Mesothelial cell of epicardium (in vitro differentiated cells): ENCODE results near the gene STN1. TPM values are rescaled to one million over a fixed set of nuclear protein-coding genes. Genes with fewer than 3 reads are reported as not detected.

Experiments used
- DNase-seq, 2 experiments: peaks; one replicate each; pipeline ENCODE4 v3.0.0; 2021; ENCODE audit warnings: low spot score in 2 of 2; ENCODE audit not compliant: unreplicated experiment in 2 of 2
- H3K27ac Mint-ChIP-seq: 2 replicates; pipeline ENCODE4 v1.8.0; 2021; ENCODE audit warnings: mixed read lengths
- H3K27me3 Mint-ChIP-seq: 2 replicates; pipeline ENCODE4 v1.8.0; 2021; ENCODE audit warnings: low read depth, mixed read lengths
- H3K36me3 Mint-ChIP-seq: 2 replicates; pipeline ENCODE4 v1.8.0; 2021; ENCODE audit warnings: mixed read lengths
- H3K4me1 Mint-ChIP-seq: 2 replicates; pipeline ENCODE4 v1.8.0; 2021; ENCODE audit warnings: mixed read lengths
- H3K4me3 Mint-ChIP-seq: 2 replicates; pipeline ENCODE4 v1.8.0; 2021; ENCODE audit warnings: mild to moderate bottlenecking, moderate library complexity, mixed read lengths
- H3K9me3 Mint-ChIP-seq: 2 replicates; pipeline ENCODE4 v1.8.0; 2021; ENCODE audit warnings: mixed read lengths
- total RNA-seq: library from RNA; stranded (reverse); gene quantifications from 3 replicates; pipeline ENCODE4 v1.2.1, GENCODE V29; 2021
- TF ChIP-seq, protein P1 (sequence below): fragments of 200-600 bp; sonication (generic); IDR thresholded peaks from one replicate; pipeline ENCODE4 v1.5.0; 2021; ENCODE audit warnings: antibody characterized with exemption; ENCODE audit not compliant: unreplicated experiment

The STN1 gene
- total RNA-seq, 1 donor from 2014 or later: 14.2 TPM

DNA sequence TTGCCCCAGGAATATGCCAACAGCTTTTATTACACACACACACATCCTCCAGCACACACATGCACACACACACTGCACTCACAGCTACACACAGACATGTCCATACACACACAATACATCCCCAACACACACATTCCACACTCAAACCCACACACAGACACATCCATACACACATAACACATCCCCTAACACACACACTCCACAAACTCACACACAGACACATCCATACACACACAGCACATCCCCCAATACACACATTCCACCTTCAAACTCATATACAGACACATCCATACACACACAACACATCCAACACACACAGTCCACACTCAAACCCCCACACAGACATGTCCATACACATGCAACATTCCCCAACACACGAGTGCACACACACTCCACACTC lies 81.7 kb downstream of the STN1 start:
- H3K36me3 Mint-ChIP-seq: no peaks in the 10 kb centered on the region
- peaks cover 44% of the 10 kb centered on the region for H3K4me1 Mint-ChIP-seq
- no peak for DNase-seq
- H3K27me3 Mint-ChIP-seq: no peaks in the 10 kb centered on the region
- no peak overlapping the region for H3K27ac Mint-ChIP-seq
- no peak overlapping the region for H3K4me3 Mint-ChIP-seq
- TF ChIP-seq, protein P1, sequence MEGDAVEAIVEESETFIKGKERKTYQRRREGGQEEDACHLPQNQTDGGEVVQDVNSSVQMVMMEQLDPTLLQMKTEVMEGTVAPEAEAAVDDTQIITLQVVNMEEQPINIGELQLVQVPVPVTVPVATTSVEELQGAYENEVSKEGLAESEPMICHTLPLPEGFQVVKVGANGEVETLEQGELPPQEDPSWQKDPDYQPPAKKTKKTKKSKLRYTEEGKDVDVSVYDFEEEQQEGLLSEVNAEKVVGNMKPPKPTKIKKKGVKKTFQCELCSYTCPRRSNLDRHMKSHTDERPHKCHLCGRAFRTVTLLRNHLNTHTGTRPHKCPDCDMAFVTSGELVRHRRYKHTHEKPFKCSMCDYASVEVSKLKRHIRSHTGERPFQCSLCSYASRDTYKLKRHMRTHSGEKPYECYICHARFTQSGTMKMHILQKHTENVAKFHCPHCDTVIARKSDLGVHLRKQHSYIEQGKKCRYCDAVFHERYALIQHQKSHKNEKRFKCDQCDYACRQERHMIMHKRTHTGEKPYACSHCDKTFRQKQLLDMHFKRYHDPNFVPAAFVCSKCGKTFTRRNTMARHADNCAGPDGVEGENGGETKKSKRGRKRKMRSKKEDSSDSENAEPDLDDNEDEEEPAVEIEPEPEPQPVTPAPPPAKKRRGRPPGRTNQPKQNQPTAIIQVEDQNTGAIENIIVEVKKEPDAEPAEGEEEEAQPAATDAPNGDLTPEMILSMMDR: no peak
- H3K9me3 Mint-ChIP-seq: no peaks in the 10 kb centered on the region

DNA sequence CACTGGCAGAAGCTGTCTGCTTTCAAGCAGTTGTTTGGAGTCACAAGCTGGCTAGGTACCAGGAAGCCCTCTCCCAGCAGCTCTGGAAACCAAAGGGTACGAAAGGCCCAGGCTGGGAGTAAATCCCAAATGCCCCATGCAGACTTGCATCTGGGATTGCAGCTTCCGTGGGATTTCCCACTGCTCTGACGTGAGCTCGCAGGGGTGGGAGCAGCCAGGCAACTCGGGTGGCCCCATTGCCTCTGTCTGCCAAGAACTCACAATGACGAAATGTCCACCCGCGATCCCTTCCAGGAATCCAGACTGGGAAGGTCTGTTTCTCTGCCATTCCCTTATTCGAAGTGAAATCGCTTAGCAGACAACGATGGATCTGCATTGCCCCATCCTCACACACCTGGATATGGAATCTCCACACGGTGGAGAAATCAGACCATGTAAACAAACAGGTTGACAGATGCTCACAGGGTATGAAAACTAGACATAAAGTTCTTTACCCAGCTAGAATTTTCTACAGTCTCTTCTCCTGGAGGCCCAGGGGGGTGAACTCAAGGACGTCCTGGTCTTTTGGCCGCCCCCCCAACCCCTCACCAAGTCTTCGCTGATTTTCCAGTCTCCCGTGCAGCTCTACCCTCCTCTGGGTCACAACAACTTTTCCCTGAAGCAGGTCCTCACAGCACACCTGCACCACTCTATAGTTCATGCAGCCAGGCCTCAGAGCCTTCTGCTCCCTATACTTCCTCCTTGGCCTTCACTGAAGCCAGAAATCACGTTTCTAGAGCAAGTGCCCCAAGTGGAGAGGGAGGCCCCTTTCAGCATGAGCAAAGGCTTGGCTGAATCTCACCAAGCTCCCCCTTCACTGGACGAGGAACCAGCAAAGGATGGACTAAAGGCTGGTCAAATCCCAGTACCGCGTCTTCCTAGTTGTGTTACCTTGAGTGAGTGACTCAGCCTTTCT lies 82.6 kb downstream of the STN1 start:
- H3K36me3 Mint-ChIP-seq: no peaks in the 10 kb centered on the region
- H3K4me3 Mint-ChIP-seq: no peak overlapping the region
- no peak for DNase-seq
- no peaks in the 10 kb centered on the region for H3K9me3 Mint-ChIP-seq
- no peaks in the 10 kb centered on the region for H3K27me3 Mint-ChIP-seq
- TF ChIP-seq, protein P1: no peak
- peak overlapping the region; percentile 44 for H3K27ac Mint-ChIP-seq
- peaks cover 42% of the 10 kb centered on the region for H3K4me1 Mint-ChIP-seq

DNA sequence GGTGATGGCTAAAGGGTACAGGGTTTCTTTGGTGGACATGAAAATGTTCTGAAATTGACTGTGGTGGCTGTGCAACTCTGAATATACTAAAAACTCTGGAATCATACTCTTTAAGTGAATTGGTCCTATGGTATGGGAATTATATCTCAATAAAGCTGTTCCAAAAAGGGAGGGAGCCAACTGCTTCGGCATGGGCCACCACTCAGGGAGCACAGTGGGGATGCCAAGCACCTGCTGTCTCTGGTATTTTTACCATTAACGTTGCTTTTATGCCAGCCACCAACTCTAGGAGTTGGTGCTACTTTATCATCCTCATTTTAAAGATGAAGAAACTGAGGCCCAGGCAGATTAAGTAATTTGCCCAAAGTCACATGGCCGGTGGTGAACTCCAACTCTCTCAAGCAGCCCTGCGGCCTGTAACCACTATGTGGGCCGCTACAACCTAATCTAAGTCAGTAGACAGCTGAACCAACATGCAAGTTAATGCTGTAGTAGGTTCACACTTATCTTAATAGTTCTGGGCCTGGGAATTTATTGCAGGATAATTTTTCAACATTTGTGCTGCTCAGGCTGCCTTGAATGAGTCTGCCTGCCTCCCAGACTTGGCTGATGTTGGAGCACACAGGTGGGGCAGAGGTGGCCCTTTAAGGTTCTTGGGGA lies 83.4 kb downstream of the STN1 start:
- no peak for DNase-seq
- Mint-ChIP-seq H3K27ac (no peak overlapping the region), H3K9me3 (no peaks in the 10 kb centered on the region), H3K4me3 (no peak overlapping the region), H3K27me3 (no peaks in the 10 kb centered on the region), H3K36me3 (no peaks in the 10 kb centered on the region), H3K4me1 (peaks cover 44% of the 10 kb centered on the region)
- TF ChIP-seq, protein P1: no peak

DNA sequence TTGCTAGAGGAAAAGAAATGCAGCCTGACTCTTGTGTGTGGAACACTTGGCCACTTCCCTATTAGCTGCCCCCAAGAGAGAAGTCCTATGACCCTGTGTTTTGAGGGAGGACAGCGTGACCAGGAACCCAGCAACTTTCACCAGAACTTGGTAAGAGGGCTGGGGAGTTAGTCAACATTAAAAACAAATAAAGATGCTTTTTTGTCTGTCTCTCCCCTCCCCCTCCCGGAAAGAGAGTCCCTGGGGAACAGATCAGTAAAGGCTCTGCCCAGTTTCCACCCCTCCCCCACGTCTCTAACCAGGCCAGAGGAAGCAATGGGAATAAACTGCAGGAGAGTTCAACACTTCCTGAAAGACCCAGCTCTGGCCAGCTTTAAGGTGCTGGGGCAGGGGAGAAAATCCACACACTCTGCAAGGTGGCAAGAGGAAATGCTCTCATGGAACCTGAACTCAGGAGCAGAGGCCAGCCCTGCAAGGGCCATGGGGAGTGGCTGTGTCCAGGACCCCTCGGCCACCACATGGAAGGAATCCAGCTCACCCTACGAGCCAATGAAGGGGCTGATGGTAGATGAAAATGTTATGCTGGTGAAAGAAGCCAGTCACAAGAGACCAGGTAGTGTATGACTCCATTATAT lies 84.1 kb downstream of the STN1 start:
- H3K36me3 Mint-ChIP-seq: no peaks in the 10 kb centered on the region
- no peak overlapping the region for H3K27ac Mint-ChIP-seq
- no peak for DNase-seq
- TF ChIP-seq, protein P1: no peak
- peaks cover 48% of the 10 kb centered on the region for H3K4me1 Mint-ChIP-seq
- no peaks in the 10 kb centered on the region for H3K27me3 Mint-ChIP-seq
- no peak overlapping the region for H3K4me3 Mint-ChIP-seq
- H3K9me3 Mint-ChIP-seq: no peaks in the 10 kb centered on the region

DNA sequence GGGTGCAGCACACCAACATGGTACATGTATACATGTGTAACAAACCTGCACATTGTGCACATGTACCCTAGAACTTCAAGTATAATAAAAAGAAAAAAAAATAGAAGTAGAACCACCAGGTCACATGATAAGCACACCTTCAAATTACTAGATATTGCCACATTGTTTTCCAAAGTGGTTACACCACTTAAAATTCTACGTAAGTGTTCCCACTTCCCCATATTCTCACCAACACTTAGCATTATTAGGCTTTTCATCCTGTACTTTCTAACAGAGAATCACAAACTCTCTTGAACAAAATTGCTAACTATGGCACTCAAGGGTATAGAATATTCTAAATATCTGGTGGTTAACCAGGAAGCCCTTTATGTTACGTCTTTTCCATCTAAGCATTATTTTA lies 85.2 kb downstream of the STN1 start:
- DNase-seq: no peak
- Mint-ChIP-seq H3K9me3 (no peaks in the 10 kb centered on the region), H3K27ac (no peak overlapping the region), H3K4me3 (no peak overlapping the region), H3K4me1 (peaks cover 50% of the 10 kb centered on the region), H3K36me3 (no peaks in the 10 kb centered on the region), H3K27me3 (no peaks in the 10 kb centered on the region)
- TF ChIP-seq, protein P1: no peak

Other genes starting within 250 kb of the STN1 start
- gene SH3PXD2A, start 62.6 kb downstream of the STN1 start, total RNA-seq: 33.5 to 36.8 TPM (median 34.4 TPM) in 3 replicates
- 29.3 to 30.2 TPM (median 29.7 TPM) in 3 replicates for gene SLK, start 49.0 kb upstream of the STN1 start, total RNA-seq
- gene COL17A1, start 167.7 kb upstream of the STN1 start, total RNA-seq: 3.6 to 4.4 TPM (median 4.2 TPM) in 3 replicates
- 6.4 to 7.5 TPM (median 7.3 TPM) in 3 replicates for gene SFR1, start 204.0 kb upstream of the STN1 start, total RNA-seq